Activated T-helper 2 cell treated with anti-CD3 and anti-CD28 coated beads, Interferon-gamma antibody, Interleukin-2, Interleukin-4, amounts not matched to agents 10 μg/mL and 5 μg/mL and 100 μg/mL, durations not matched to agents 14 hours and 24 hours and 36 hours (primary cell): ENCODE data around the gene TREM1. TPM values are rescaled to one million over a fixed set of nuclear protein-coding genes. Genes with fewer than 3 reads are reported as not detected.

ENCODE experiments used
- DNase-seq: peaks from one replicate; pipeline ENCODE4 v3.0.0; 2021; ENCODE audit warnings: low spot score
- H3K27ac Mint-ChIP-seq: one replicate; pipeline ENCODE4 v1.8.0; 2021; ENCODE audit warnings: mixed read lengths
- H3K27me3 Mint-ChIP-seq: one replicate; pipeline ENCODE4 v1.8.0; 2021; ENCODE audit warnings: low read depth, mixed read lengths
- H3K36me3 Mint-ChIP-seq: one replicate; pipeline ENCODE4 v1.8.0; 2021; ENCODE audit warnings: low read depth, mixed read lengths
- H3K4me1 Mint-ChIP-seq: one replicate; pipeline ENCODE4 v1.8.0; 2021; ENCODE audit warnings: low read depth, mixed read lengths
- H3K4me3 Mint-ChIP-seq: one replicate; pipeline ENCODE4 v1.8.0; 2021; ENCODE audit warnings: low read depth, mild to moderate bottlenecking, moderate library complexity, mixed read lengths
- H3K9me3 Mint-ChIP-seq: one replicate; pipeline ENCODE4 v1.8.0; 2021; ENCODE audit warnings: mixed read lengths
- intact Hi-C: fragments of 100-400 bp; cut with micrococcal nuclease; formaldehyde crosslinking; loops from one replicate; pipeline ENCODE4 v1.15.1; 2023
- total RNA-seq: library from RNA; stranded (reverse); gene quantifications from 2 replicates; pipeline ENCODE4 v1.2.3, GENCODE V29; 2022

Gene TREM1
- total RNA-seq = not detected in 2 replicates

- H3K36me3 Mint-ChIP-seq = no peaks in the 10 kb centered on the region
- peaks cover 27% of the 10 kb centered on the region for H3K27me3 Mint-ChIP-seq
- no peak within 1 kb of the TSS for H3K27ac Mint-ChIP-seq
- no peaks in the 10 kb centered on the region for H3K9me3 Mint-ChIP-seq
- no peak within 1 kb of the TSS for H3K4me3 Mint-ChIP-seq
- intact Hi-C loops = no loop called here
- DNase-seq = no peak
- H3K4me1 Mint-ChIP-seq = no peaks in the 10 kb centered on the region
These were observed at the start of gene TREM1 for GRCh38 chr6:41286544-41287346. TREM1 (minus strand) TSS chr6:41286682; CDS start chr6:41286655, 27 bp downstream.

- Mint-ChIP-seq H3K36me3 (no peaks in the 10 kb centered on the region), H3K27me3 (peaks cover 7% of the 10 kb centered on the region), H3K9me3 (no peaks in the 10 kb centered on the region), H3K4me1 (peaks cover 11% of the 10 kb centered on the region), H3K4me3 (no peak overlapping the region), H3K27ac (no peak overlapping the region)
- DNase-seq = no peak
- intact Hi-C loops = no loop called here
These were observed 49.5 kb upstream of the TREM1 start for GRCh38 chr6:41335943-41336342.

- intact Hi-C loops = no loop called here
- no peak for DNase-seq
- Mint-ChIP-seq H3K27ac (no peak within 1 kb of the TSS), H3K27me3 (peaks cover 7% of the 10 kb centered on the region), H3K9me3 (no peaks in the 10 kb centered on the region), H3K36me3 (no peaks in the 10 kb centered on the region), H3K4me3 (no peak within 1 kb of the TSS), H3K4me1 (peaks cover 11% of the 10 kb centered on the region)
These were observed 48.8 kb upstream of the TREM1 start, which contains the start of gene NCR2 for GRCh38 chr6:41335296-41335695. NCR2 (plus strand) TSS chr6:41335608; CDS start chr6:41335877, 269 bp downstream.

GRCh38 chr6:41334482-41335040 lies 48.1 kb upstream of the TREM1 start:
- H3K27me3 Mint-ChIP-seq = peaks cover 7% of the 10 kb centered on the region

GRCh38 chr6:41332842-41333736 lies 46.6 kb upstream of the TREM1 start:
- Mint-ChIP-seq H3K9me3 (no peaks in the 10 kb centered on the region), H3K27me3 (peaks cover 9% of the 10 kb centered on the region), H3K4me3 (no peak overlapping the region), H3K36me3 (no peaks in the 10 kb centered on the region), H3K4me1 (peaks cover 11% of the 10 kb centered on the region), H3K27ac (no peak overlapping the region)
- DNase-seq = no peak
- intact Hi-C loops = no loop called here

More at GRCh38 chr6:41334482-41335040, 48.1 kb upstream of the TREM1 start:
- Mint-ChIP-seq H3K27ac (no peak overlapping the region), H3K36me3 (no peaks in the 10 kb centered on the region), H3K4me1 (peaks cover 11% of the 10 kb centered on the region), H3K9me3 (no peaks in the 10 kb centered on the region), H3K4me3 (no peak overlapping the region)
- DNase-seq = no peak
- intact Hi-C loops = no loop called here

- H3K27me3 Mint-ChIP-seq = peaks cover 10% of the 10 kb centered on the region
- no peak overlapping the region for H3K27ac Mint-ChIP-seq
- intact Hi-C loops = no loop called here
- no peak overlapping the region for H3K4me3 Mint-ChIP-seq
- no peaks in the 10 kb centered on the region for H3K9me3 Mint-ChIP-seq
- peaks cover 11% of the 10 kb centered on the region for H3K4me1 Mint-ChIP-seq
- DNase-seq = no peak
- H3K36me3 Mint-ChIP-seq = no peaks in the 10 kb centered on the region
These were observed 45.8 kb upstream of the TREM1 start for GRCh38 chr6:41332241-41332640.

GRCh38 chr6:41331401-41332150 lies 45.1 kb upstream of the TREM1 start:
- Mint-ChIP-seq H3K4me3 (no peak overlapping the region), H3K4me1 (peaks cover 11% of the 10 kb centered on the region), H3K9me3 (no peaks in the 10 kb centered on the region), H3K27me3 (peaks cover 12% of the 10 kb centered on the region), H3K27ac (no peak overlapping the region), H3K36me3 (no peaks in the 10 kb centered on the region)
- no peak for DNase-seq
- intact Hi-C loops = no loop called here

- Mint-ChIP-seq H3K27me3 (peaks cover 36% of the 10 kb centered on the region), H3K27ac (no peak overlapping the region), H3K36me3 (no peaks in the 10 kb centered on the region), H3K4me3 (no peak overlapping the region), H3K9me3 (no peaks in the 10 kb centered on the region), H3K4me1 (no peaks in the 10 kb centered on the region)
- DNase-seq = no peak
- intact Hi-C loops = no loop called here
These were observed 40.7 kb upstream of the TREM1 start for GRCh38 chr6:41327177-41327576.

GRCh38 chr6:41326092-41326491 lies 39.6 kb upstream of the TREM1 start:
- Mint-ChIP-seq H3K4me1 (no peaks in the 10 kb centered on the region), H3K9me3 (no peaks in the 10 kb centered on the region), H3K27me3 (peaks cover 38% of the 10 kb centered on the region), H3K27ac (no peak overlapping the region), H3K36me3 (no peaks in the 10 kb centered on the region), H3K4me3 (no peak overlapping the region)
- intact Hi-C loops = no loop called here
- no peak for DNase-seq

- H3K36me3 Mint-ChIP-seq = no peaks in the 10 kb centered on the region
- no peak for DNase-seq
- H3K27me3 Mint-ChIP-seq = peaks cover 38% of the 10 kb centered on the region
- H3K9me3 Mint-ChIP-seq = no peaks in the 10 kb centered on the region
- H3K4me1 Mint-ChIP-seq = no peaks in the 10 kb centered on the region
- no peak overlapping the region for H3K4me3 Mint-ChIP-seq
- intact Hi-C loops = no loop called here
- no peak overlapping the region for H3K27ac Mint-ChIP-seq
These were observed 39.1 kb upstream of the TREM1 start for GRCh38 chr6:41325446-41326066.

GRCh38 chr6:41321183-41321582 lies 34.7 kb upstream of the TREM1 start:
- Mint-ChIP-seq H3K36me3 (no peaks in the 10 kb centered on the region), H3K9me3 (no peaks in the 10 kb centered on the region), H3K4me1 (peaks cover 16% of the 10 kb centered on the region), H3K27ac (no peak overlapping the region), H3K27me3 (peaks cover 37% of the 10 kb centered on the region), H3K4me3 (no peak overlapping the region)
- intact Hi-C loops = no loop called here
- DNase-seq = no peak
